ENCODE measurements around the gene SVIL.

- TF ChIP-seq POLR2A (IDR thresholded peaks at IDR 0.05) = no peak
- TF ChIP-seq CTCF (IDR thresholded peaks at IDR 0.05) = no peak
- TF ChIP-seq POLR2AphosphoS5 (IDR thresholded peaks at IDR 0.05) = no peak
Measured at GRCh38 chr10:29680091-29680490, 45.3 kb upstream of the SVIL start.
